Measurements from ENCODE around the gene FNDC3B. TPM values are rescaled to one million over a fixed set of nuclear protein-coding genes. Genes with fewer than 3 reads are reported as not detected.

Gene FNDC3B
- total RNA-seq, 1 donor from 2014 or later = 29.0 TPM

DNA sequence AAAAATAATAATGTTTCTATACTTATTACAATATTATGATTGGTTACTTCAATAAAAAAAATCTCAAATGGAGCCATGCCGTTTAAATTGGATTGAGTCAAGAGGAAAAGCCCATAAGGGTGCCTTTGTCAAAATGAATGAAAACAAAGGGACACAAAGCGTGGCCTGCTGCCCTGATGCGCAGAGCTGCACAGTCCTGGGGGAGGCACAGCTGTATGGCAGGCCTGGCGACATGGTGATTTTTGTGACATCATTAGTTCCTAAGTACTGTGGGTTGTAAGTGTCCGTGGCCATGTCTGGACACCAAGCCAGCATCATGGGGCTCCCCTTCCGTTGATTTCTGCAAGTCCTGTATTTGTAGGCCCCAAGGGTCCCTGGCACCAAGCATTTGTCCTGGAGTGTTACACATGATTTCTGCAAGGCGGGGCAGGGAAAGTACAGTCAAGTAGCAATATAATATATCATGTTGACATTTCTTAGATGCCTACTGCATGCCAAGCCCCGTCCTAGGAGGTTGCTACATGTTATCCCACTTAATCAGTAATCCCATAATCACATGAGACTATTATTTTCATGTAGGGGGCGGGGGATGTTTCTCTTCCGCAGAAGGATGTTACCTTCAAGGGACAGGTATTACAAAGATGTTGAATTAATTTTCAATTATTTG lies 349.2 kb downstream of the FNDC3B start:
- intact Hi-C loops (cut with micrococcal nuclease) = no loop called here
- Mint-ChIP-seq H3K9me3 (no peaks in the 10 kb centered on the region), H3K36me3 (ENCODE audit: low read depth) (peaks cover 3% of the 10 kb centered on the region), H3K27me3 (ENCODE audit: insufficient read depth) (no peaks in the 10 kb centered on the region), H3K4me3 (no peak overlapping the region), H3K27ac (no peak overlapping the region), H3K4me1 (ENCODE audit: low read depth) (no peaks in the 10 kb centered on the region)
- no peak for DNase-seq (ENCODE audit: low spot score)

DNA sequence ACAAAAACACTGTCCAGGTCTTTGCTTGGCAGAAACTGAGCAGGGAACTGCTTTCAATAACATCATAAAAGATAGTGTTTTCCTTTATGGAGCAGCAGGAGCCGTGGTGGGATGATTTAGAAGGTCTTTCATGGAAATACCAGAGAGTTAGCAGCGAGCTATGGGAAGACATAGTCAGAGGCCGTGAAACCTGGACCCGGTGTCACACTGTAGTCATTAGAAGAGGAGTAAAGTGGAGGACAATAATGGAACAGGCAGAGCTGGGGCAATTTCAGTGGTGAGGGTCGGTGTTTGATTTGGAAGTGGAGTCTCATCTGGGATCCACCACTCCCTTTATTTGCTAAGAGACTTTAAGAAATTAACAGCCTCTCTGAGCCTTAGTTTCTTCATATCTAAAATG lies 351.4 kb downstream of the FNDC3B start:
- no peak overlapping the region for H3K4me3 Mint-ChIP-seq
- peaks cover 3% of the 10 kb centered on the region for H3K36me3 Mint-ChIP-seq (ENCODE audit: low read depth)
- DNase-seq (ENCODE audit: low spot score) = no peak
- intact Hi-C loops (cut with micrococcal nuclease) = no loop called here
- no peaks in the 10 kb centered on the region for H3K9me3 Mint-ChIP-seq
- no peaks in the 10 kb centered on the region for H3K4me1 Mint-ChIP-seq (ENCODE audit: low read depth)
- H3K27me3 Mint-ChIP-seq (ENCODE audit: insufficient read depth) = no peaks in the 10 kb centered on the region
- no peak overlapping the region for H3K27ac Mint-ChIP-seq

DNA sequence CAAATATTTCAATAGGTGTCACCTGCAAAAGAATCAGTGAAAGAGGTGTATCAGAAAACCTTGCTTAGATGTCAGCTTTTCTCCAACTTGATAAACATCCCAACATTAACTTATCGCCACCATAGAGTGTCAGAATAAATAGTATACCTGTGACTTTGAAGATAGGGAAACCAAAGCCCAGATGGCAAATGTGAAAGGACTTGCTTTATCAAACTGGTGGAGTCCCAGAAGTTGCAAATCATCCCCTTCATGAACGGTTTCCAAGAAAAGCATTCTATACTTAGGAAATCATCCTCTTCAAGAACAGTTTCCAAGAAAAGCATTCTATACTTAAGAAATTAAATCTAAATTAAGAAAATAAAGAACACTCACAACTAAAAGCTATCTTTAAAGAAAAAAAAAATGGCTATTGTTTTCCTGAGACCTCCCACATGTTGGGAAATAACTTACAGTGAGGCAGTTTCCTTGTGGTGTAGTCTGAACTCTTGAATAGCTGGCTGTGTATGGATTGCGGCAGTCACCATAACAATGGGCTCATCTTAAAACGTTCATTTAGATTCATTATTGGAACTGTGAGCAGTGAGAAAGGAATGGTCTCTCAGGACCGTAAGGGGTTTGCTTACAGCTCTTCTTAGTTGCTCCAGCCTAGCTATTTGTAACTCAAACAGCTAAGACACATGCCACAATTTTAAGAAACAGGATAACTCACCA lies 352.4 kb downstream of the FNDC3B start:
- H3K4me1 Mint-ChIP-seq (ENCODE audit: low read depth) = no peaks in the 10 kb centered on the region
- H3K9me3 Mint-ChIP-seq = no peaks in the 10 kb centered on the region
- DNase-seq (ENCODE audit: low spot score) = no peak
- H3K27me3 Mint-ChIP-seq (ENCODE audit: insufficient read depth) = no peaks in the 10 kb centered on the region
- H3K4me3 Mint-ChIP-seq = no peak overlapping the region
- H3K36me3 Mint-ChIP-seq (ENCODE audit: low read depth) = peaks cover 3% of the 10 kb centered on the region
- intact Hi-C loops (cut with micrococcal nuclease) = no loop called here
- no peak overlapping the region for H3K27ac Mint-ChIP-seq

GRCh38 chr3:172394692-172395091 lies 355.3 kb downstream of the FNDC3B start:
- intact Hi-C loops (cut with micrococcal nuclease) = no loop called here
- no peaks in the 10 kb centered on the region for H3K9me3 Mint-ChIP-seq
- no peak overlapping the region for H3K27ac Mint-ChIP-seq
- DNase-seq (ENCODE audit: low spot score) = no peak
- H3K4me3 Mint-ChIP-seq = no peak overlapping the region
- no peaks in the 10 kb centered on the region for H3K4me1 Mint-ChIP-seq (ENCODE audit: low read depth)
- H3K27me3 Mint-ChIP-seq (ENCODE audit: insufficient read depth) = no peaks in the 10 kb centered on the region
- H3K36me3 Mint-ChIP-seq (ENCODE audit: low read depth) = peaks cover 3% of the 10 kb centered on the region

DNA sequence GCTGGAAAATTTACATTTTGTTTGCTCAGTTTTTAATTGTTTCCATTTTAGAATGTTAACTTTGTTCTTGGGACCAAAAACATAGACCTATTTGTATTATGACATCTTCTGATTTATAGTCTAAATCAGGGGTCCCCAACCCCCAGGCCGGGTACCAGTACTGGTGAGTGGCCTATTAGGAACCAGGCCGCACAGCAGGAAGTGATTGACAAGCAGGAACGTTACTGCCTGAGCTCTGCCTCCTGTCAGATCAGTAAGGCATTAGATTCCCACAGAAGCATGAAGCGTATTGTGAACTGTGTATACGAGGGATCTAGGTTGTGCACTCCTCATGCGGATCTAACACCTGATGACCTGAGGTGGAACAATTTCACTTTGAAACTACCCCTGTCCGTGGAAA lies 357.0 kb downstream of the FNDC3B start:
- Mint-ChIP-seq H3K27me3 (ENCODE audit: insufficient read depth) (no peaks in the 10 kb centered on the region), H3K9me3 (peaks cover under 1% of the 10 kb centered on the region), H3K4me3 (no peak overlapping the region), H3K36me3 (ENCODE audit: low read depth) (peaks cover 4% of the 10 kb centered on the region), H3K4me1 (ENCODE audit: low read depth) (no peaks in the 10 kb centered on the region), H3K27ac (no peak overlapping the region)
- intact Hi-C loops (cut with micrococcal nuclease) = no loop called here
- DNase-seq (ENCODE audit: low spot score) = no peak

- Mint-ChIP-seq H3K4me3 (no peak overlapping the region), H3K27me3 (ENCODE audit: insufficient read depth) (no peaks in the 10 kb centered on the region), H3K9me3 (peaks cover 4% of the 10 kb centered on the region), H3K27ac (no peak overlapping the region), H3K4me1 (ENCODE audit: low read depth) (no peaks in the 10 kb centered on the region), H3K36me3 (ENCODE audit: low read depth) (peaks cover 10% of the 10 kb centered on the region)
- intact Hi-C loops (cut with micrococcal nuclease) = no loop called here
- no peak for DNase-seq (ENCODE audit: low spot score)
These were observed 358.5 kb downstream of the FNDC3B start for GRCh38 chr3:172397716-172398405.

DNA sequence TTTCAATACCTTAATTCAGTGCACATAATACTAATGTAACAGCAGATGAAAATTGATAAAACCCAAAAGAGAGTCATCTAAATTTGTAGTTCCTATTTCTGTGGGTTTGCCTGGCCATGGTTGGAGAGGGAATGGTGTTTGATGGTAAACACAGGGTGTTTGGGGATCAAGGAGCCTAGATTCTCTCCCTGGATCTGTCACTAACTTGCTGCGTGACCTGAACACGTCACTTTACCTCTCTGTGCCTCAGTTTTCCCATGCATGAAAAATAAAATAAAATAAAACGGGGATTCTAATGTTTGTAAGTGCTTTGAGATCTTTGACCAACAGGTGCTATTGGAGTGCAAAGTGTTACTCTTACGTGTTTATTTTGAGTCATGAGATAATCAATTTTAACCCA lies 359.1 kb downstream of the FNDC3B start:
- peaks cover 7% of the 10 kb centered on the region for H3K36me3 Mint-ChIP-seq (ENCODE audit: low read depth)
- H3K27me3 Mint-ChIP-seq (ENCODE audit: insufficient read depth) = no peaks in the 10 kb centered on the region
- H3K4me1 Mint-ChIP-seq (ENCODE audit: low read depth) = no peaks in the 10 kb centered on the region
- no peak overlapping the region for H3K4me3 Mint-ChIP-seq
- intact Hi-C loops (cut with micrococcal nuclease) = no loop called here
- H3K9me3 Mint-ChIP-seq = peaks cover 4% of the 10 kb centered on the region
- no peak for DNase-seq (ENCODE audit: low spot score)
- no peak overlapping the region for H3K27ac Mint-ChIP-seq

DNA sequence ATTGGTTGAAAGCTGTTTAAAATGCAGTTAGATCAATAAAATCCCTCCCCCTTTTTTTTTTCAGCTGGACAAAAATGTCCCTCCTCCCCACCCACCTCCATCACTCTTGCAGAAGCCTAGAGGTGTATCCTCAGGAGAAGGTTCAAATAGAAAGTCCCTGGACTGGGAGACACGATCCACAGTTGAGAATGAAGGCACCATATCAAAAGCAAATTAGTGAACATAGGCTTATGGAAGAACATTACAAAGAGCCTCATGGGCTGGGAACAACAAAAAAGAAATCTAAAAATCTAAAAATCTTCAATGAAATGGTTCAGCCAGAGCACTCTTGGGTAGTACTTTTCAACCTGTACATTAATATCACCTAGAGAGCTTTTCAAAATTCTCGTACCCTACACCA lies 362.7 kb downstream of the FNDC3B start:
- peaks cover 4% of the 10 kb centered on the region for H3K9me3 Mint-ChIP-seq
- H3K36me3 Mint-ChIP-seq (ENCODE audit: low read depth) = peaks cover 7% of the 10 kb centered on the region
- no peak for DNase-seq (ENCODE audit: low spot score)
- intact Hi-C loops (cut with micrococcal nuclease) = no loop called here
- no peak overlapping the region for H3K27ac Mint-ChIP-seq
- H3K27me3 Mint-ChIP-seq (ENCODE audit: insufficient read depth) = no peaks in the 10 kb centered on the region
- H3K4me3 Mint-ChIP-seq = no peak overlapping the region
- H3K4me1 Mint-ChIP-seq (ENCODE audit: low read depth) = no peaks in the 10 kb centered on the region

- Mint-ChIP-seq H3K9me3 (peaks cover 4% of the 10 kb centered on the region), H3K27me3 (ENCODE audit: insufficient read depth) (no peaks in the 10 kb centered on the region), H3K4me3 (no peak overlapping the region), H3K4me1 (ENCODE audit: low read depth) (no peaks in the 10 kb centered on the region), H3K36me3 (ENCODE audit: low read depth) (peaks cover 7% of the 10 kb centered on the region), H3K27ac (no peak overlapping the region)
- intact Hi-C loops (cut with micrococcal nuclease) = no loop called here
- DNase-seq (ENCODE audit: low spot score) = no peak
These were observed 363.7 kb downstream of the FNDC3B start for GRCh38 chr3:172402892-172403643.

DNA sequence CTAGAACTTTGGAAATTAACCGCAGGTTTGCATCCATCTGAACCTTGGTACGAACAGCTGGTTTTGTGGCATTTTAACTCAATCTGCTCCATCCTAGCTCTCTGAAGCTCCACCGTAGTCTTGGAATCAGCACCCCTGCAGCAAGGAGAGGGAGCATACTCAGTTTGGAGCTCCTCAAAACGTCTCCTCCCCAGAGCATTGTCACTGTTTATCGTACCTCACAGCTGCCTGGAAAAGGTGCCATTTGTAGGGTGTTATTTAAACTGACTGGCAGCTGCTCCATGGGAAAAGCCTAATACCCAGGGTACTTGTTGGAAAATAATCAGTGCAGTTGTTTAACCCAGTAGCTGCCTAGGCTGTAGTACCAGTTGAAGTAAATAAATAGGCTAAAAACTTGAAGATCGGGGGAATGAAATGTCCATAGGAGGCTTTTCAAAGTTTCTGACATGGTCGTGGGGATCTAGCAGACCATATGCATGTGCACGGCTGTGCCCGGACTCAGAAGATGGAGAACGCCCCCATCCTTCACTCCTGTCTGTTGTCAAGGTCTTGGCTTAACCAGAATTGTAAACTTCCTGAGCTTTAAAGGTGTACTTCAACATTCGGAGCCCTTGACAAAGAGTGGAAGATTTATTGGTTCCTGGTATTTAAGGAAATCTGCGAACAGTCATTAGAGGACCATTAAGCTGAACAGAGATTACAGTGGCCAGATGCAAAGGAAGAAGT lies 365.0 kb downstream of the FNDC3B start:
- peaks cover 7% of the 10 kb centered on the region for H3K36me3 Mint-ChIP-seq (ENCODE audit: low read depth)
- no peak overlapping the region for H3K27ac Mint-ChIP-seq
- no peaks in the 10 kb centered on the region for H3K27me3 Mint-ChIP-seq (ENCODE audit: insufficient read depth)
- peaks cover 4% of the 10 kb centered on the region for H3K9me3 Mint-ChIP-seq
- DNase-seq (ENCODE audit: low spot score) = no peak
- intact Hi-C loops (cut with micrococcal nuclease) = no loop called here
- no peak overlapping the region for H3K4me3 Mint-ChIP-seq
- H3K4me1 Mint-ChIP-seq (ENCODE audit: low read depth) = no peaks in the 10 kb centered on the region

DNA sequence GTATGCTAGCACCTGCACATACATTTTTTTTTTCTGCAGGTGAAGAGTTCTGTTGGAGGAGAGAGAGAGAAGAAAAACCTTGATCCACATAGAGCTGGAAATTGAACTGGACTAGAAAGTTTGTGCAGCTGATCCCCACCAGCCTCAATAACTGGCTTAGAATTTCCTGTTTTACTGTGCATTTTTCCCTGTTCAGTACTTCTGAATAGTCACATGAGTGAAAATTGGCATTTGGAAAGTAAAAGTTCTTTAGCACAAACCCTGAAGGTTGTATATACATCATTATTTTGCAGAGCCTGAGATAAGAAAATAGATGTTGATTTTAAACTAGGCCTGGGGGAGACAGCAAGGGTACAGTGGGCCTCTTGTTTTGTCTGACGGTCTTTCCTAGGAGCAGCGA lies 366.5 kb downstream of the FNDC3B start:
- Mint-ChIP-seq H3K36me3 (ENCODE audit: low read depth) (peaks cover 7% of the 10 kb centered on the region), H3K4me1 (ENCODE audit: low read depth) (no peaks in the 10 kb centered on the region), H3K9me3 (peaks cover 4% of the 10 kb centered on the region), H3K27ac (no peak overlapping the region), H3K27me3 (ENCODE audit: insufficient read depth) (no peaks in the 10 kb centered on the region), H3K4me3 (no peak overlapping the region)
- intact Hi-C loops (cut with micrococcal nuclease) = no loop called here
- no peak for DNase-seq (ENCODE audit: low spot score)

DNA sequence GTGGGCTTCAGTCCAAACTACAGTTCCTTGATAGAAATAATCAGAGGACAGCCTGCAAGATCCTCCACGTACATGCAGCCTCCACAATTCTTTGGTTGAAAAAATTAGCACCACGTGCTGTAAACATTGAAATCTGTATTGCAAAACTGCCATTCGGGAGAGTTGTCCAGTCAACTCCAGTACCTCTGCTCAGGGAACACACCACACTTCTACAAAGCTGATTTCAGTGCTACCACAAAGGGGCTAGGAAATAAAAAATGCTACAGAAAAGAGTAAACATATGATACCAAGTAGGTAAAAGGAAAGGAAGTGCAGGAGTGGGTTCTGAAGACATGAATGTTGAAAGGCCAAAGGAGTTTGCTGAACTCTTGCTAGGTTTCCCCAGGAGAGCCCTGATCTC lies 368.5 kb downstream of the FNDC3B start:
- Mint-ChIP-seq H3K4me3 (no peak overlapping the region), H3K27me3 (ENCODE audit: insufficient read depth) (no peaks in the 10 kb centered on the region), H3K27ac (no peak overlapping the region), H3K4me1 (ENCODE audit: low read depth) (no peaks in the 10 kb centered on the region), H3K9me3 (no peaks in the 10 kb centered on the region), H3K36me3 (ENCODE audit: low read depth) (no peaks in the 10 kb centered on the region)
- intact Hi-C loops (cut with micrococcal nuclease) = no loop called here
- no peak for DNase-seq (ENCODE audit: low spot score)

Data from activated T-helper 1 cell treated with anti-CD3 and anti-CD28 coated beads, Interleukin-12 subunit alpha, Interleukin-12 subunit beta, Interleukin-2, Interleukin-4 antibody, amounts not matched to agents 30 ng/mL and 10 ng/mL and 1 ng/mL, durations not matched to agents 14 hours and 24 hours and 36 hours (primary cell).